IMR-90 (cell line): Measurements from ENCODE around the gene CCDC171. TPM values are rescaled to one million over a fixed set of nuclear protein-coding genes. Genes with fewer than 3 reads are reported as not detected.

Experiments
- ATAC-seq: fragments of 200-7000 bp; cut with Tn5 transposase; 2 replicates; pipeline ENCODE4 v1.9.1; 2020; ENCODE audit warnings: low read depth, mild to moderate bottlenecking, moderate library complexity
- BruUV-seq: library from RNA; stranded (reverse); fragments of 400-500 nt; replicated peaks from 2 replicates; lab custom pipeline; 2021; lab: Mats Ljungman, UMichigan
- CTCF ChIA-PET: fragments of 300-600 bp; formaldehyde crosslinking; extraction: SDS; loops from one replicate; lab custom pipeline; 2021; ENCODE audit warnings: antibody characterized with exemption; lab: Yijun Ruan, JAX
- POLR2A ChIA-PET: fragments of 300-600 bp; sonication (Branson Sonifier 250); formaldehyde crosslinking; loops from one replicate; lab custom pipeline; 2022; ENCODE audit warnings: antibody characterized with exemption; ENCODE audit not compliant: unreplicated experiment; lab: Charles Lee
- DNase-seq: peaks from one replicate; pipeline ENCODE4 v3.0.0; 2013
- H2AFZ ChIP-seq: replicated peaks from 2 replicates; pipeline ENCODE3; 2013; ENCODE audit warnings: low read length, mild to moderate bottlenecking; ENCODE audit not compliant: poor library complexity
- H2AK5ac ChIP-seq: 2 replicates; pipeline ENCODE4 v1.6.1; 2013; ENCODE audit warnings: low read depth, low read length, inconsistent platforms
- H2AK9ac ChIP-seq: replicated peaks from 2 replicates; pipeline ENCODE3; 2013; ENCODE audit warnings: mild to moderate bottlenecking, low read depth, low read length, moderate library complexity; ENCODE audit not compliant: poor library complexity
- H2BK120ac ChIP-seq: 2 replicates; pipeline ENCODE4 v1.6.1; 2013; ENCODE audit warnings: low read depth, low read length, inconsistent platforms
- H2BK15ac ChIP-seq: 3 replicates; pipeline ENCODE4 v1.6.1; 2013; ENCODE audit warnings: low read depth, low read length, inconsistent platforms
- H2BK20ac ChIP-seq: 2 replicates; pipeline ENCODE4 v1.6.1; 2013; ENCODE audit warnings: low read depth, mild to moderate bottlenecking, inconsistent platforms, low read length, moderate library complexity
- H2BK5ac ChIP-seq: 2 replicates; pipeline ENCODE4 v1.6.1; 2013; ENCODE audit warnings: mild to moderate bottlenecking, low read depth, low read length, inconsistent platforms; ENCODE audit not compliant: poor library complexity, severe bottlenecking
- H3K14ac ChIP-seq: replicated peaks from 2 replicates; pipeline ENCODE4 v1.6.1; 2013; ENCODE audit warnings: low read depth, low read length, inconsistent platforms
- H3K18ac ChIP-seq: 2 replicates; pipeline ENCODE4 v1.6.1; 2013; ENCODE audit warnings: low read depth, low read length, control low read depth
- H3K23ac ChIP-seq: 2 replicates; pipeline ENCODE4 v1.6.1; 2013; ENCODE audit warnings: low read depth, low read length, inconsistent platforms
- H3K27ac ChIP-seq: 2 replicates; pipeline ENCODE4 v1.5.1; 2013; ENCODE audit warnings: mild to moderate bottlenecking, control low read depth, low read length; ENCODE audit not compliant: insufficient read depth
- H3K27me3 ChIP-seq: 2 replicates; pipeline ENCODE4 v1.6.1; 2013; ENCODE audit warnings: low read length; ENCODE audit not compliant: control insufficient read depth, insufficient read depth
- H3K36me3 ChIP-seq: 2 replicates; pipeline ENCODE4 v1.6.1; 2013; ENCODE audit warnings: low read length, mixed read lengths; ENCODE audit not compliant: control insufficient read depth, insufficient read depth
- H3K4ac ChIP-seq: 2 replicates; pipeline ENCODE4 v1.6.1; 2013; ENCODE audit warnings: low read depth, low read length, inconsistent platforms
- H3K4me1 ChIP-seq: 2 replicates; pipeline ENCODE4 v1.6.1; 2013; ENCODE audit warnings: low read length, mixed read lengths; ENCODE audit not compliant: control insufficient read depth, insufficient read depth
- H3K4me2 ChIP-seq: 2 replicates; pipeline ENCODE4 v1.6.1; 2013; ENCODE audit warnings: low read depth, mild to moderate bottlenecking, control low read depth, low read length, moderate library complexity
- H3K4me3 ChIP-seq: 2 replicates; pipeline ENCODE4 v1.5.1; 2013; ENCODE audit warnings: low read depth, mild to moderate bottlenecking, control low read depth, low read length, moderate library complexity; ENCODE audit not compliant: insufficient read depth
- H3K56ac ChIP-seq: 2 replicates; pipeline ENCODE4 v1.6.1; 2013; ENCODE audit warnings: low read length, inconsistent platforms; ENCODE audit not compliant: insufficient read depth; ENCODE audit errors: extremely low read depth
- H3K79me1 ChIP-seq, 2 experiments: 2 replicates each; pipeline ENCODE4 v1.6.1; 2013; ENCODE audit warnings: low read length in 2 of 2, inconsistent platforms in 1 of 2, low read depth in 1 of 2
- H3K9ac ChIP-seq: 2 replicates; pipeline ENCODE4 v1.6.1; 2013; ENCODE audit warnings: low read depth, low read length, control low read depth
- H3K9me1 ChIP-seq: 2 replicates; pipeline ENCODE4 v1.6.1; 2013; ENCODE audit warnings: low read length, inconsistent platforms; ENCODE audit not compliant: insufficient read depth
- H3K9me3 ChIP-seq: 2 replicates; pipeline ENCODE4 v1.6.1; 2013; ENCODE audit warnings: low read length; ENCODE audit not compliant: control insufficient read depth, insufficient read depth
- H4K20me1 ChIP-seq: 2 replicates; pipeline ENCODE4 v1.6.1; 2013; ENCODE audit warnings: low read length, inconsistent platforms; ENCODE audit not compliant: insufficient read depth
- H4K5ac ChIP-seq: 2 replicates; pipeline ENCODE4 v1.6.1; 2013; ENCODE audit warnings: mild to moderate bottlenecking, low read depth, low read length, control low read depth
- H4K8ac ChIP-seq, 2 experiments: 2 replicates each; pipeline ENCODE4 v1.6.1; 2013; ENCODE audit warnings: low read depth in 2 of 2, low read length in 2 of 2, control low read depth in 1 of 2, inconsistent platforms in 1 of 2
- H4K91ac ChIP-seq: 2 replicates; pipeline ENCODE4 v1.6.1; 2013; ENCODE audit warnings: low read depth, low read length, inconsistent platforms; ENCODE audit not compliant: insufficient read depth
- BHLHE40 ChIP-seq: fragments of 150-350 bp; IDR thresholded peaks from 2 replicates; pipeline ENCODE4 v1.6.1; 2016; ENCODE audit warnings: mild to moderate bottlenecking, low read depth, low read length
- CEBPB ChIP-seq: IDR thresholded peaks from 2 replicates; pipeline ENCODE4 v1.6.1; 2012; ENCODE audit warnings: low read depth, low read length, improper control_type of control experiment
- CTCF ChIP-seq: conservative IDR thresholded peaks from 2 replicates; pipeline ENCODE4 v1.5.1; 2012; ENCODE audit warnings: mild to moderate bottlenecking, low read depth, low read length, improper control_type of control experiment
- ELK1 ChIP-seq: fragments of 150-350 bp; IDR thresholded peaks from 2 replicates; pipeline ENCODE4 v1.6.1; 2016; ENCODE audit warnings: low read depth, mild to moderate bottlenecking, low read length, moderate library complexity, borderline replicate concordance
- MAFK ChIP-seq: IDR thresholded peaks from 2 replicates; pipeline ENCODE4 v1.6.1; 2012; ENCODE audit warnings: low read depth, low read length, improper control_type of control experiment
- MAZ ChIP-seq: IDR thresholded peaks from 2 replicates; pipeline ENCODE4 v1.6.1; 2012; ENCODE audit warnings: low read depth, mild to moderate bottlenecking, low read length, improper control_type of control experiment, moderate library complexity, borderline replicate concordance
- RAD21 ChIP-seq: IDR thresholded peaks from 2 replicates; pipeline ENCODE4 v1.6.1; 2012; ENCODE audit warnings: low read length, improper control_type of control experiment
- RCOR1 ChIP-seq: IDR thresholded peaks from 2 replicates; pipeline ENCODE4 v1.6.1; 2012; ENCODE audit warnings: mild to moderate bottlenecking, low read length, improper control_type of control experiment; ENCODE audit not compliant: insufficient replicate concordance
- RFX5 ChIP-seq: IDR thresholded peaks from 2 replicates; pipeline ENCODE4 v1.8.0; 2012; ENCODE audit warnings: low read depth, mild to moderate bottlenecking, low read length, moderate library complexity
- SMC3 ChIP-seq: fragments of 150-350 bp; IDR thresholded peaks from 2 replicates; pipeline ENCODE4 v1.6.1; 2016; ENCODE audit warnings: low read depth, mild to moderate bottlenecking, antibody characterized with exemption, low read length, moderate library complexity
- WGBS, 2 experiments: methylation state at CpG; one replicate each; pipeline versions ENCODE4 v1.1.5 to v1.1.7; 2013; ENCODE audit warnings: missing lambda C conversion rate in 2 of 2; ENCODE audit not compliant: insufficient read length in 1 of 2; ENCODE audit errors: extremely low coverage in 2 of 2; 5-methylcytosine and 5-hydroxymethylcytosine counted together
- dilution Hi-C: fragments of 300-500 bp; cut with HindIII; formaldehyde crosslinking; loops from one replicate; pipeline ENCODE4 v1.14.3; 2018; ENCODE audit warnings: low sequenced_read_pairs; ENCODE audit not compliant: unreplicated experiment
- in situ Hi-C: fragments of 300-500 bp; cut with MboI; formaldehyde crosslinking; loops from 3 replicates; pipeline ENCODE4 v1.14.3; 2019; ENCODE audit warnings: low sequenced_read_pairs, inconsistent platforms, mixed read lengths
- intact Hi-C: fragments of 100-400 bp; cut with micrococcal nuclease; formaldehyde crosslinking; loops from 2 replicates; pipeline ENCODE4 v1.10.0; 2022
- polyA plus RNA-seq, 3 experiments: library from polyadenylated mRNA; depleted of rRNA; stranded (reverse); fragments of >200 nt; gene quantifications; 2 replicates each; pipeline ENCODE4 v1.2.3, GENCODE V29; 2012; ENCODE audit warnings: low replicate concordance in 1 of 3
- total RNA-seq: library from RNA; depleted of rRNA; stranded (reverse); fragments of >200 nt; gene quantifications from 2 replicates; pipeline ENCODE4 v1.2.3, GENCODE V29; 2012

CCDC171 gene
- total and polyA plus RNA-seq, 2 of the 4 experiments (the other 2 are of a cell fraction), result 0.63 to 2.2 TPM

DNA sequence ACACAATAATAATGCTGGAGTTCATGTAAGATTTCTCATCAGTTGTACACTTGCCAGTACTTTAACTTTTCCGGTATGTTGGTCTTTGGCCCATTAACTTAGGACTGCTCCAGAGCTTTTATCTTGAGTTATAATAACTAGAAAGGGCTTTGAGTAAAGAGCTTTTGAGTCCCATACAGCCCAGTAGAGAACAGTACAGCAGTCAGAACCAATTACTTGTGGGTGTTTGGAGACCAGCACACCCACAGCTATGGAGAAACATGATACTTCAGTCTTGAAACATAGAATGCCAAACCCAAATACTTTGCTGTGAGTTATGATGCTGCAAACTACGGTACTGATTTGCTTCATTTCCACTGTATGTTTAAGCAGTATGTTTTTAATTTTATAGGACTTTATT lies 374.3 kb downstream of the CCDC171 start:
- H3K9me3 ChIP-seq, result peaks cover 2% of the 10 kb centered on the region; the same call in 1 of the 2 replicates
- no peak overlapping the region for H2BK20ac ChIP-seq
- no peak overlapping the region for H2AK9ac ChIP-seq
- no CpG with 5 or more reads among the region's 2 CpGs for WGBS, 2 experiments
- no peak overlapping the region for H3K14ac ChIP-seq
- ChIA-PET POLR2A (no interaction called here), CTCF (no interaction called here)
- intact Hi-C loops, result loop anchor here (5.0 kb wide), 1 partner anchor 90 kb away; no protein-coding TSS in a partner anchor
- no peak overlapping the region for H4K5ac ChIP-seq
- ATAC-seq, result peak; percentile 48
- H3K9me1 ChIP-seq, result no peaks in the 10 kb centered on the region
- no peaks in the 10 kb centered on the region for H3K4me1 ChIP-seq
- H2AFZ ChIP-seq, result no peak overlapping the region
- no peaks in the 10 kb centered on the region for H3K79me1 ChIP-seq
- no TSS peak for BruUV-seq
- peak; percentile 24 for DNase-seq
- no peak overlapping the region for H2BK5ac ChIP-seq
- no peak overlapping the region for H3K4me2 ChIP-seq
- no peak overlapping the region for H3K4me3 ChIP-seq
- H3K36me3 ChIP-seq, result no peaks in the 10 kb centered on the region
- H3K27me3 ChIP-seq, result no peaks in the 10 kb centered on the region
- H3K23ac ChIP-seq, result no peak overlapping the region
- H3K18ac ChIP-seq, result no peak overlapping the region
- no peak overlapping the region for H2BK15ac ChIP-seq
- no peak overlapping the region for H4K8ac ChIP-seq
- in situ Hi-C loops, result no loop called here
- no peak overlapping the region for H2AK5ac ChIP-seq
- TF ChIP-seq RCOR1 (no peak), BHLHE40 (no peak), CTCF (no peak), ELK1 (no peak), RFX5 (no peak), CEBPB (no peak), MAFK (no peak), MAZ (no peak), RAD21 (no peak), SMC3 (no peak)
- no peak overlapping the region for H3K9ac ChIP-seq
- H3K56ac ChIP-seq, result no peak overlapping the region
- no peak overlapping the region for H4K91ac ChIP-seq
- H3K27ac ChIP-seq, result no peak overlapping the region
- dilution Hi-C loops, result no loop called here
- no peaks in the 10 kb centered on the region for H4K20me1 ChIP-seq
- no peak overlapping the region for H3K4ac ChIP-seq
- no peak overlapping the region for H2BK120ac ChIP-seq
